Caki2 (cell line): ENCODE measurements around the gene CLINT1. TPM values are rescaled to one million over a fixed set of nuclear protein-coding genes. Genes with fewer than 3 reads are reported as not detected.
"Not testable (repeated sequence)": the region's sequence is repeated elsewhere in the genome, so short reads cannot be mapped to it uniquely, and the experiment has no call there.

ENCODE experiments used
- DNase-seq: peaks from one replicate; pipeline ENCODE4 v3.0.0-alpha.2; 2015; ENCODE audit warnings: low read depth
- in situ Hi-C: cut with HindIII; loops from 2 replicates; pipeline ENCODE4 v1.10.0; 2016; ENCODE audit warnings: low sequenced_read_pairs, low pct_unique_long_range_greater_than_20kb, mixed read lengths
- total RNA-seq: library from RNA; depleted of rRNA; stranded (reverse); fragments of >200 nt; shearing (Covaris generic); gene quantifications from 2 replicates; pipeline ENCODE4 v1.2.3, GENCODE V29; 2014; ENCODE audit warnings: low replicate concordance

Gene CLINT1
- total RNA-seq, 1 experiment from 2014 or later: 91.4 TPM

- in situ Hi-C loops: no loop called here
- DNase-seq: no peak
These were observed 8.9 kb upstream of the CLINT1 start for GRCh38 chr5:157867751-157868387.

- no peak for DNase-seq
- in situ Hi-C loops: no loop called here
These were observed 7.6 kb upstream of the CLINT1 start for GRCh38 chr5:157866536-157866935.

- no peak for DNase-seq
These were observed 6.8 kb upstream of the CLINT1 start for GRCh38 chr5:157865781-157866180.

GRCh38 chr5:157864067-157864466 lies 5.1 kb upstream of the CLINT1 start:
- no peak for DNase-seq
- in situ Hi-C loops: no loop called here

More at GRCh38 chr5:157865781-157866180, 6.8 kb upstream of the CLINT1 start:
- in situ Hi-C loops: no loop called here

GRCh38 chr5:157862183-157862851 lies 3.4 kb upstream of the CLINT1 start:
- in situ Hi-C loops: no loop called here
- DNase-seq: no peak

- in situ Hi-C loops: no loop called here
- no peak for DNase-seq
These were observed 2.2 kb upstream of the CLINT1 start for GRCh38 chr5:157860898-157861890.

GRCh38 chr5:157859227-157859575 lies 256 bp upstream of the CLINT1 start:
- DNase-seq: no peak
- in situ Hi-C loops: no loop called here

GRCh38 chr5:157857816-157858526 lies 974 bp downstream of the CLINT1 start:
- in situ Hi-C loops: no loop called here
- DNase-seq: no peak

- in situ Hi-C loops: no loop called here
- DNase-seq: peak; percentile 56
These were observed 3.4 kb downstream of the CLINT1 start for GRCh38 chr5:157855404-157855994.

- DNase-seq, in situ Hi-C loops: not testable (repeated sequence)
These were observed 5.6 kb downstream of the CLINT1 start for GRCh38 chr5:157853365-157853764.

- DNase-seq: peak; percentile 16
- in situ Hi-C loops: no loop called here
These were observed 12.9 kb downstream of the CLINT1 start for GRCh38 chr5:157845914-157846598.

GRCh38 chr5:157842787-157843186 lies 16.2 kb downstream of the CLINT1 start:
- DNase-seq: no peak
- in situ Hi-C loops: no loop called here

- in situ Hi-C loops: no loop called here
- DNase-seq: no peak
These were observed 16.8 kb downstream of the CLINT1 start for GRCh38 chr5:157842185-157842584.

GRCh38 chr5:157839157-157839795 lies 19.7 kb downstream of the CLINT1 start:
- no peak for DNase-seq
- in situ Hi-C loops: no loop called here

GRCh38 chr5:157836121-157836753 lies 22.7 kb downstream of the CLINT1 start:
- in situ Hi-C loops: no loop called here
- DNase-seq: no peak

- in situ Hi-C loops: no loop called here
These were observed 23.9 kb downstream of the CLINT1 start for GRCh38 chr5:157835041-157835440.

More at GRCh38 chr5:157835041-157835440, 23.9 kb downstream of the CLINT1 start:
- DNase-seq: no peak
